ENCODE measurements around the gene SLCO4A1.
"Not testable (repeated sequence)": the region's sequence is repeated elsewhere in the genome, so short reads cannot be mapped to it uniquely, and the experiment has no call there.

The SLCO4A1 gene

DNA sequence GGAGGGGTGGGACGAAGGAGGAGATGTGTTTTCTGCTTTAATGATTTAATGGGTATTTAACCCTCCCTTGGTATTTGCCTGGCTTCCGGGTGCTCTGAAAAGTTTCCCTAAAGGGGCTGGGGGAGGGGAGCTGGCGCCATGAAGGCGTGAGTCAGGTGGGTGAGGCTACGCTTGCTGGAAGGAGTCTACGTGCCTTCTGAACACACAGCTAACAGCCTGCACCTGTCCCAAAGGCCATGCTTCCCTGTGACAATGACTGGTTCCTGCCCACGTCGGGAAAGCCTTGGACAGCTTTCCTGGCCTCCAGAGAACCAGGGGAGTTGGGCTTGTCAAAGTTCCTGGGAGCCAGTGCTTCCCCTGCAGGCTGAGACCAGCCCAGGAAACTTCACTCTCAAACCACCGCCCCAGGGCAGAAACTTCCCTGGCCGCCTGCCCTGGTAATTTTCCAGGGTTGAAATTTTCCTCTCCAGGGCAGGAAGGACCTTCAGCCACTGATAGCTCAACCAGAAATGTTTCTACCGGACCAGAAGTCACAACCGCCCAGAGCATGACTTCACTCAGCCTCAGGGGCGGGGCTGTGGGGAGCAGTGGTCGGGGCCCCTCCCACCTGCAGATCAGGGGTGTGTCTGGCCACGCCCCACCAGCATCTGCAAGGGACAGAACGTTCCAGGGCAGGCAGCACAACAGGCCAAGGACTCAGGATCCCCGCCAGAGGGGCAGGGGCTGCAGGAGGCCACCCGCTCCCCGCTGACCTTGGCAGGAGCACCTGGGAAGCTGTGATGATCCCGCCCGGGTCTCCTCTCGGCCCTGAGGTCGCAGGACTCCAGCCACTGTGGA, 18.6 kb upstream of the SLCO4A1 start:
- DNase-seq = peak; percentile 96

- no peak for DNase-seq
Observed at GRCh38 chr20:62624325-62624690, 18.0 kb upstream of the SLCO4A1 start.

- peak; percentile 67 for DNase-seq
Observed at GRCh38 chr20:62624719-62625453, 17.4 kb upstream of the SLCO4A1 start.

DNA sequence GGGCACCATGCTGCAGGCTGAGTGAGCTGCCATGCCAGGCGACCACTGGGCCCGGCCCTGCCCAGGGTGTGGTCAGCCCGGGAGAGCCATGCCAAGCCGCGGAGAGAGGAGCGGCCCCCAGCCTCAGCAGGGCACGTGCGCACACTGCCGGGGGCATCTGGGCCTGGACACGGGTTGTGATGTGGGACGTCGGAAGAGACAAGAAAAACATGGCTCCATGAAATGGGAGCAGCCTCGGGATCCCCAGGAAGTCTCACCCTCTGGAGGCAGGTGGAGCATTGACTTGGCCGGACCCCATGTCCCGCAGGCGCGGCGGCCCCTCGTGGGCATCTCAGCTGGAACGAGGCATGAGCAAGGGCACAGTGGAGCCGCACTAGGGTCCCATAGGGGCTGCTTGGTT, 16.8 kb upstream of the SLCO4A1 start:
- DNase-seq = no peak

DNA sequence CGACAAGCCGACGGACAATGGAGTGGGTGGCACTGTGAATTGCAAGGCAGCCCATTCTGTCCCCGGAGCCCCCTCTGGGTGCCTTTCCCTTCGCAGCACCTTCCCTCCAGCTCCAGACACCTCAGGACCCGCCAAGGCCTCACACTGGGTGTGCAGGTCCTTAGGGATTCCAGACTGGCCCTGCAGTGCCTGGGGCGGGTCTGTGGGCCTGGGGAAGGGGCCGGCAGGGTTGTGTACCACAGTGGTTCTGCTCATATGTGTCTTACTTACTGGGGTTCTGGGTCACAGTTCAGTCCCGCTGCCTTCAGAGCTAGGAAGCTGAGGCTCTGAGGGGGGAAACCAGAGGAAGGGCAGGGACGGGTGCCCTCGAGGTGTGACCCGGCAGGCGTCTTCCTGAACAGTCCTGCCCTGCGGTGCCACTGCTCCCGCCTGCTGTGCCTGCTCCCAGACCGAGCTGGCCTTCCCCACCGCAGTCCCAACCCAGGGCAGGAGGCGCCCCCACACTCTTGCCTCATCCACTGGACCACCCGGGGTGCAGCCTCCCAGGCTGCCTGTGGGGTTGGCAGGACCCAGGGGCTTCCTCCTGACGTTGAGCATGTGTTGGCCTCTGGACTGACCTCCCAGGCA, 16.3 kb upstream of the SLCO4A1 start:
- DNase-seq = no peak

- not testable (repeated sequence) for DNase-seq
Observed at GRCh38 chr20:62627425-62627824, 14.9 kb upstream of the SLCO4A1 start.

- no peak for DNase-seq
Observed at GRCh38 chr20:62627901-62628612, 14.2 kb upstream of the SLCO4A1 start.

DNA sequence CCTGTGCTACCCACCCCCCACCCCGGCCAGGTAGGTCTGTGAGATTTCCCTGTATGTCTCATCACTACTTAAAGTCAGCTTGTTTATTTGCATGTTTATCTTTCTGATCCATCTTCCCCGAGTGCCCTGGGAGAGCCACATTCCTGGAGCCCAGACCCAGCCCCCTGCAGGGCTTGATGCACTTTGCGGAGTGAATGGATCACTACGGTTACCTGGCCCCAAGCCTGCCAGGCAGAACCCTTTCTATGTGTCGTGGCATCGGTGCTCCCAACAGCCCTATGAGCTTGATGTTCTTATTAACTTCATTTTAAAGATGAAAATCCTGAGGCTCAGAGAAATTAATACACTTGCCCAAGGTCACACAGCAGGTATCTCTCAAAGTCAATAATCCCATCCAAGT, 13.6 kb upstream of the SLCO4A1 start:
- DNase-seq = no peak

GRCh38 chr20:62629864-62630470, 12.3 kb upstream of the SLCO4A1 start:
- no peak for DNase-seq

- no peak for DNase-seq
Observed at GRCh38 chr20:62631336-62632308, 10.7 kb upstream of the SLCO4A1 start.

- DNase-seq = peak; percentile 71
Observed at GRCh38 chr20:62632575-62633090, 9.7 kb upstream of the SLCO4A1 start.

DNA sequence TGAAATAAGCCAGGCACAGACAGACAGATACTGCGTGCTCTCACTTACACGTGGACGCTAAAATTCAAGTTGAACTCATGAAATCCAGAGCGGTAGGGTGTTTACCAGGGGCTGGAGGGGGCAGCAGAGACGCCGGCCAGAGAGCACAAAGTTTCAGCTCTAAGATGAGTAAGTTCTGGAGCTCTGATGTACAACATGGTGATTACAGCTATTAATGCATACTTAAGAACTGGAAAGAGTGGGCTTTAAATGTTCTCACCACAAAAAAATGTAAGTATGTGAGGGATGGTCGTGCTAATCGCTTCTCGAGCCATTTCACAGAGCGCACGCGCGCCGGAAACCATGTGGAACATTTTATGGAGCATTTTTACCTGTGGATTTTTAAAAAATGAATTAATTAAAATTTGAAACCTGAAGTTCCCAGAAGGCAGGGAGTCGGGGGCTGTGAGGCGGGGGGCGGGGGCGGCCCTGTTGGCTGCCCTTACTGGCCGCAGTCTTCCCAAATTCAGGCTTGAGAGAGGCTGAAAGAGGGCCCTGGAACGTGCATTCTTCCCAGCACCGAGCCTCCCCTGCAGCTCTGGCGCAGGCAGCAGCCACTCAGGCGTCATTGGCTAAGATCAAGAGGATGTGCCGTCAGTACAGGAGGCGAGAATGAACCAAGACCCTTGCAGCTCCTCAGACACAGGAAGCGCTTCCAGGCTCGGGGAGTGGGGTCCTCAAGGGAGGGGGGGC, 8.5 kb upstream of the SLCO4A1 start:
- no peak for DNase-seq

DNA sequence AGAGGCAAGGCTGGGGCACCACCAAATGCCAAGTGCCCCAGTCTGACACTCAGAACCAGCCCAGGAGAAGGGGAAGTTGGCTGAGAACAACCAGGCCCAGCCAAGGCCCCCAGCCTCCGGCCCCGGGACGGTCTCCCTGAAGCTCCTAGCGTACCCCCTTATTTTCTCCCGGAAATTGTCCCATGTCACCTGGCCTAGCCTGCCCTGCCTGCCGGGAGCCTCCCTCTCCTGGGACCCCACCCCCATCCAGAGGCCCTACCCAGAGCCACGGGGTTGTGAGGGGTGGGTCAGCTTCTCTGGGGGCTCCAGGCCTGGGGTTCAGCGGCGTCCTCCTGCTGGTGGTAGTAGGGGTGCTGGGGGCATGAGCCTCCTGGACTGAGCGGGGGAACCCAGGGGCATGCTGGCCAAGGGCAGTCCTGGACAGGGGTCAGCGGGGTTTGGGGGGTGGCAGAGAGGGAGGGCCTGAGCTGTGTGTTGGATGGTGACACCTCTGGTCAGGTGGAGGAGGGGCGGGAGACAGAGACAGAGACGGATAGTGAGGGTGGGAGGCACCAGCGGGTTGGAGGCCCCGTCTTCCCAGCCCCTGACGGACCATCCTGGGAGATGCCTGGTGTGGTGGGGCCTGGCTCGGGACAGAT, 7.9 kb upstream of the SLCO4A1 start:
- no peak for DNase-seq

DNA sequence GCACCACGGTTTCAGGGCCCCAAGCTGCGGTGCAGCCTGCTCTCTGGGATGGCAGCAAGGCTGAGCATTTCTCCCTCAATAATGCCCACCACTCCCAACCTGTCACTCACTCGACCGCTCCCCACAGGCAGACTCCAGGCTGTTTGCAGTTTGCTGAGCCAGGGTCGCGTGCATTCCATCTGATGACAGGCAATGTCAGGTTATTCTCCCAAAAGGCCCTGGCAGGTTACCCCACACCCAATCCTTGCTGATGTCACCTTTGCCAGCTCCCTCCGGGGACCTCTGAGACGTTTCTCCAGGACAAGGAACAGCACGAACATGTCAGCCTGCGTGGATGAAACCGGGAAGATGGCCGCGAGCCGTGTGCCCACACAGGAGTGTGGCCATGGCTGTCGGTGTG, 7.1 kb upstream of the SLCO4A1 start:
- no peak for DNase-seq

DNA sequence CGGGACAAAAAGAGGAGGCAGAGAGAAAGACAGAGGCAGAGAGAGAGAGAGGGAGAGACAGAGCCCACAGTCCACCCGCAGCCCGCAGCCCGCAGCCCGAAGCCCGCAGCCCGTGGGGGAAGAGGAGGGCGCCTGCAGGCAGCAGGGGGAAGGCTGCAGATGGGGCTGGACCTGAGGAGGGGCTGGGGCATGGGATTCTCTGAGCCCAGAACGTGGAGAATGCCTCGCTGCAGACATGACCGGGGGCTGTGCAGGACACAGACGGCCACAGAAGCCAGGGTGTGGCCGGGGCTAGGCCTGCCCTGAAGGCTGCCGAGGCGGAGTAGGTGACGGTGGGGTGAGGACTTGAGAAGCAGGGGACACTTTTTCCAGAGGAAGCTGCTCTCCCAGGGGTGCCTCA, 6.5 kb upstream of the SLCO4A1 start:
- no peak for DNase-seq

DNA sequence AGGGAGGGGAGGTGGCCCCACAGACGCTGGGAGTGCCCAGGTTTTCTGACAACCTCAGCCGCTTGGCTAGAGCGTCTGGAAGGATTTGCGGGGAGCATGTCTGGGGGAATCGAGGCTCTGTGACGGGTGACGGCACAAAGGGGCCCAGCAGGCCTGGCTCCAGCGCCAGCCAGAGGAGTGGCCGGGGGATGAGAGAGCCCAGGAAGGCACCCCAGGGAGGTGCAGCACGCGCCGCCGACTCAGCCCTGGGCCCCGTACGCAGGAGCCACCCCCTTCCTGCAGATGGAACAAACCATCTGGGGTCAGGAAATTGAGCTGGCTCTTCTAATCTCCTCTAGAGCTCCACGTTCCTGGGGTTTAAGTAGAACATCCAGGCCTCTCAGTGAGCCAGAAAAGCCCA, 5.9 kb upstream of the SLCO4A1 start:
- no peak for DNase-seq

GRCh38 chr20:62637110-62637509, 5.2 kb upstream of the SLCO4A1 start:
- no peak for DNase-seq

DNA sequence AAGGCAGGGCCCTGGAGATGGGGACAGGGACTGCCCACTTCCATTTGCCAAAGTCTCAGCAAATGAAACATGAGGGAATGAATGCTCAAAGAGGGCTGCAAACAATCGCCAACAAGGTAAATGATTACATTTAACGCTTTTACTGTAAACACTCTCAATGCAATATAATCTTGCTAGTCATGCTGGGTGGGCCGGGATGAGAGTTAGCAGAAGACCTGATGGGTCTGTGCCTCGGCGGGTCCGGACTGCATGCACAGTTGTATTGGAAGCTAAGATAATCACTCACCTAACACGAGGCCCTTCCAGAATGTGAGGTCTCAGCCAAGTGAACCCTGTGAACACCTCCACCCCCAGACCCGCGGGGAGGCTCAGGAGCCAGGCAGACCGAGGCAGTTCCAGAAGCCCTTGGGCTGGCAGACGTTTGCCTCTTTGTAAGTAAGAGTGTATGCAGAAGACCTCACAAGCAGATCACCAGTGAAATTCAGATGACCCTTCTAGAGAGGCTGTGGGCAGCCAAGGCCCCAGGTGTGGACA, 4.7 kb upstream of the SLCO4A1 start:
- DNase-seq = no peak

DNA sequence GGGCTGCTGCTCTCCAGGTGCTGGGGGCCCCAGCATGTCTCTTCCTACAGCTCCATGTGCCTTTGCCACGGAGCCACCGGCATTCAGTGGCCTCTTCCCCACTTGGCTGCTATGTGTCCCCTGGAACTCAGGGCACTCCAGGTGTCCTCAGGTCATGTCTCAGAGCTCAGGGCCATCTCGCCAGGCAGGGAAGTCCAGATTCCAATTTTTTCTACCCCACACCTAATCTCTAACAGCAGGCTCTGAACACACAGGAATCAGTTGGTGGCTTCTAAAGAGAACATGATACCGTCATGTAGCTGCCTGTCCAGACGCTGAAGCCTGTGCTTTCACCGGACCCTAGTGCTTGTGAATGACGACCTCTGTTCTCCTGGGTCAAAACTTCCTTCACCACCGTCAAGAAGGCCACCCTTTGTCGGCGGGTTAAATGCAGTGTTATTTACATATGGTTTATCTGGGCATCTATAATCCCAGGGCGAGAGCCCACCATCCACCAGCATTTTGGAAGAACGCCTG, 4.2 kb upstream of the SLCO4A1 start:
- no peak for DNase-seq

All from inflammatory macrophage treated with lipopolysaccharide for 4 hours (primary cell).